DND-41 (cell line): ENCODE measurements around the gene LMF1.

Experiments used
- CTCF ChIP-seq: IDR thresholded peaks from 2 replicates; pipeline ENCODE4 v1.5.1; 2012; ENCODE audit warnings: borderline replicate concordance, low read length, moderate library complexity, mild to moderate bottlenecking; ENCODE audit not compliant: poor library complexity, severe bottlenecking; ENCODE audit errors: extremely low read depth
- EZH2 ChIP-seq: IDR thresholded peaks from 3 replicates; pipeline ENCODE4 v1.6.1; 2012; ENCODE audit warnings: borderline replicate concordance, low read depth, mild to moderate bottlenecking, moderate library complexity, low read length, inconsistent platforms; ENCODE audit not compliant: severe bottlenecking

GRCh38 chr16:869823-870641, 100.8 kb downstream of the LMF1 start:
- TF ChIP-seq CTCF (no peak), EZH2 (no peak)
